Muscle of arm (tissue), 12 donors: Measurements from ENCODE around the gene FKBP5. TPM values are rescaled to one million over a fixed set of nuclear protein-coding genes. Genes with fewer than 3 reads are reported as not detected.
"Not testable (repeated sequence)": the region's sequence is repeated elsewhere in the genome, so short reads cannot be mapped to it uniquely, and the experiment has no call there.

ENCODE experiments used
- DNase-seq: peaks from one replicate; pipeline ENCODE4 v3.0.0-alpha.2; 2013
- polyA plus RNA-seq, 12 donors: library from polyadenylated mRNA; unstranded; fragments of 120-200 nt; gene quantifications; one replicate each; pipeline ENCODE4 v1.2.1, GENCODE V29; 2013; ENCODE audit not compliant: insufficient read length in 12 of 12

The FKBP5 gene
- polyA plus RNA-seq, 12 donors: 11.5 to 28.3 (median 19.7) TPM; not detected in 1

GRCh38 chr6:35694462-35694861 lies 5.7 kb upstream of the FKBP5 start:
- DNase-seq: no peak

GRCh38 chr6:35691027-35691824 lies 2.5 kb upstream of the FKBP5 start:
- DNase-seq: peak; percentile 31

GRCh38 chr6:35690484-35690883 lies 1.8 kb upstream of the FKBP5 start:
- no peak for DNase-seq

- DNase-seq: not testable (repeated sequence)
Measured at GRCh38 chr6:35690006-35690405, 1.3 kb upstream of the FKBP5 start.

GRCh38 chr6:35687658-35688604 lies 784 bp downstream of the FKBP5 start:
- peak; percentile 46 for DNase-seq

GRCh38 chr6:35686873-35687555 lies 1.7 kb downstream of the FKBP5 start:
- no peak for DNase-seq

- no peak for DNase-seq
Measured at GRCh38 chr6:35686436-35686835, 2.3 kb downstream of the FKBP5 start.

- no peak for DNase-seq
Measured at GRCh38 chr6:35683267-35683666, 5.4 kb downstream of the FKBP5 start.

GRCh38 chr6:35681298-35681697 lies 7.4 kb downstream of the FKBP5 start:
- no peak for DNase-seq

GRCh38 chr6:35679399-35679798 lies 9.3 kb downstream of the FKBP5 start:
- DNase-seq: no peak

GRCh38 chr6:35678814-35679213 lies 9.9 kb downstream of the FKBP5 start:
- no peak for DNase-seq

GRCh38 chr6:35678021-35678654 lies 10.6 kb downstream of the FKBP5 start:
- no peak for DNase-seq

- no peak for DNase-seq
Measured at GRCh38 chr6:35677456-35677855, 11.3 kb downstream of the FKBP5 start.

- no peak for DNase-seq
Measured at GRCh38 chr6:35675871-35676459, 12.8 kb downstream of the FKBP5 start.

- DNase-seq: no peak
Measured at GRCh38 chr6:35674594-35674993, 14.1 kb downstream of the FKBP5 start.

- DNase-seq: no peak
Measured at GRCh38 chr6:35673755-35674154, 15.0 kb downstream of the FKBP5 start.

- not testable (repeated sequence) for DNase-seq
Measured at GRCh38 chr6:35673284-35673666, 15.4 kb downstream of the FKBP5 start.

- not testable (repeated sequence) for DNase-seq
Measured at GRCh38 chr6:35670453-35670852, 18.3 kb downstream of the FKBP5 start.

GRCh38 chr6:35669451-35670045 lies 19.2 kb downstream of the FKBP5 start:
- DNase-seq: peak; percentile 39

GRCh38 chr6:35668744-35669450 lies 19.8 kb downstream of the FKBP5 start:
- peak; percentile 49 for DNase-seq
